HepG2 (cell line): ENCODE data around the gene EFNA2. TPM values are rescaled to one million over a fixed set of nuclear protein-coding genes. Genes with fewer than 3 reads are reported as not detected.

Experiments
- CBX5 ChIP-seq: sonication (generic); formaldehyde crosslinking; IDR thresholded peaks from 2 replicates; pipeline ENCODE4 v1.4.0; 2020; ENCODE audit warnings: missing genetic modification reagents, borderline replicate concordance
- FOXA3 ChIP-seq: IDR thresholded peaks from 2 replicates; pipeline ENCODE4 v1.6.1; 2016; ENCODE audit warnings: missing genetic modification reagents, missing compliant biosample characterization
- HNF1A ChIP-seq, 2 experiments: sonication (generic) in 1 of 2; formaldehyde crosslinking in 1 of 2; IDR thresholded peaks; 2 replicates each; pipeline versions ENCODE4 v1.4.0 to v1.6.1; 2016 to 2020; ENCODE audit warnings: borderline replicate concordance in 1 of 2, low read depth in 1 of 2, mild to moderate bottlenecking in 1 of 2, missing genetic modification reagents in 1 of 2
- HOXD1 ChIP-seq: sonication (generic); formaldehyde crosslinking; IDR thresholded peaks from 2 replicates; pipeline ENCODE4 v1.5.0; 2020; ENCODE audit warnings: missing genetic modification reagents
- JUNB ChIP-seq: sonication (generic); formaldehyde crosslinking; IDR thresholded peaks from 2 replicates; pipeline ENCODE4 v1.8.0; 2022; ENCODE audit warnings: missing genetic modification reagents, mild to moderate bottlenecking, borderline replicate concordance
- KDM5B ChIP-seq: sonication (generic); formaldehyde crosslinking; IDR thresholded peaks from 2 replicates; pipeline ENCODE4 v1.4.0; 2020; ENCODE audit warnings: missing genetic modification reagents, mild to moderate bottlenecking, borderline replicate concordance
- MEIS1 ChIP-seq: sonication (generic); formaldehyde crosslinking; IDR thresholded peaks from 2 replicates; pipeline ENCODE4 v1.9.0; 2021; ENCODE audit warnings: mild to moderate bottlenecking, missing genetic modification reagents, moderate library complexity, borderline replicate concordance
- NBN ChIP-seq: fragments of 450-650 bp; conservative IDR thresholded peaks from 2 replicates; pipeline ENCODE4 v1.6.1; 2017
- PAWR ChIP-seq: sonication (generic); formaldehyde crosslinking; IDR thresholded peaks from 2 replicates; pipeline ENCODE4 v1.4.0; 2020; ENCODE audit warnings: missing genetic modification reagents, mild to moderate bottlenecking, borderline replicate concordance
- PHF21A ChIP-seq: sonication (generic); formaldehyde crosslinking; IDR thresholded peaks from 2 replicates; pipeline ENCODE4 v1.5.0; 2020; ENCODE audit warnings: mild to moderate bottlenecking, missing genetic modification reagents
- RELA ChIP-seq: sonication (generic); formaldehyde crosslinking; IDR thresholded peaks from 2 replicates; pipeline ENCODE4 v1.4.0; 2020; ENCODE audit warnings: missing genetic modification reagents
- THAP9 ChIP-seq: sonication (generic); formaldehyde crosslinking; IDR thresholded peaks from 2 replicates; pipeline ENCODE4; 2020; ENCODE audit warnings: missing genetic modification reagents, mild to moderate bottlenecking, borderline replicate concordance
- XRCC5 ChIP-seq: fragments of 200-400 bp; formaldehyde crosslinking; optimal IDR thresholded peaks from 2 replicates; pipeline ENCODE3; 2017; ENCODE audit warnings: mild to moderate bottlenecking, low read length
- ZBTB8A ChIP-seq: sonication (generic); formaldehyde crosslinking; IDR thresholded peaks from 2 replicates; pipeline ENCODE4 v1.4.0; 2020; ENCODE audit warnings: mild to moderate bottlenecking, low read depth, missing genetic modification reagents, borderline replicate concordance
- ZNF207 ChIP-seq: fragments of 450-650 bp; IDR thresholded peaks from 2 replicates; pipeline ENCODE4 v1.6.1; 2016; ENCODE audit warnings: antibody characterized with exemption, borderline replicate concordance
- ZNF326 ChIP-seq: sonication (generic); formaldehyde crosslinking; IDR thresholded peaks from 2 replicates; pipeline ENCODE4 v1.4.0; 2020; ENCODE audit warnings: missing genetic modification reagents, borderline replicate concordance
- ZNF564 ChIP-seq: sonication (generic); formaldehyde crosslinking; IDR thresholded peaks from 2 replicates; pipeline ENCODE4 v1.8.1; 2023; ENCODE audit warnings: mild to moderate bottlenecking, missing genetic modification reagents
- ZSCAN31 ChIP-seq: sonication (generic); formaldehyde crosslinking; IDR thresholded peaks from 2 replicates; pipeline ENCODE4 v1.5.0; 2020; ENCODE audit warnings: low read depth, mild to moderate bottlenecking, missing genetic modification reagents
- ZXDC ChIP-seq: sonication (generic); formaldehyde crosslinking; IDR thresholded peaks from 2 replicates; pipeline ENCODE4 v1.5.0; 2020; ENCODE audit warnings: mild to moderate bottlenecking, missing genetic modification reagents
- polyA plus RNA-seq, 8 experiments: library from polyadenylated mRNA; depleted of rRNA in 3 of 8; stranded (reverse) in 7 of 8; unstranded in 1 of 8; fragments of >200 nt; fragmentation: Illumina TruSeq in 4 of 8; extraction: Trizol in 4 of 8; gene quantifications; 2 replicates each; pipeline versions ENCODE4 v1.2.1 to v1.2.3, GENCODE V29; 2011 to 2016; ENCODE audit warnings: low read depth in 4 of 8, missing spikeins in 1 of 8, mixed read lengths in 1 of 8; ENCODE audit not compliant: insufficient read depth in 1 of 8
- total RNA-seq, 5 experiments: library from RNA; depleted of rRNA; stranded (reverse); fragments of >200 nt; fragmentation: Illumina TruSeq; extraction: Trizol; gene quantifications; 2 replicates each; pipeline ENCODE4 v1.2.3, GENCODE V29; 2016; ENCODE audit warnings: low read depth in 1 of 5

Gene EFNA2
- total and polyA plus RNA-seq, 2 of the 13 experiments (the other 11 are each of a cell fraction or from before 2014, with no cell fraction given): 6.0 to 9.9 TPM

- TF ChIP-seq THAP9 (CRISPR knock-in tag) (no peak), ZXDC (CRISPR knock-in tag) (no peak), ZNF207 (no peak), ZBTB8A (CRISPR knock-in tag) (no peak), FOXA3 (no peak), HOXD1 (CRISPR knock-in tag) (no peak), XRCC5 (no peak), KDM5B (CRISPR knock-in tag) (0 out of 2 replicates have a peak, but pooled peaks have one; percentile 41), RELA (CRISPR knock-in tag) (no peak), CBX5 (CRISPR knock-in tag) (no peak), JUNB (CRISPR knock-in tag) (no peak), PAWR (no peak), ZNF564 (CRISPR knock-in tag) (no peak), PHF21A (CRISPR knock-in tag) (no peak; the same call in 1 of the 2 replicates), HNF1A (IDR thresholded peaks at IDR 0.05; ENCODE audit: low read depth) (no peak), HNF1A (CRISPR knock-in tag; IDR thresholded peaks at IDR 0.05; ENCODE audit: borderline replicate concordance) (no peak), ZSCAN31 (no peak), NBN (no peak), MEIS1 (no peak), ZNF326 (CRISPR knock-in tag) (no peak)
These were observed 45.6 kb upstream of the EFNA2 start (continued) for GRCh38 chr19:1239796-1240737.
